Right lobe of liver (tissue), 4 donors: ENCODE measurements around the gene CD248.

ENCODE experiments used
- POLR2A ChIP-seq: fragments of 450-650 bp; IDR thresholded peaks from one replicate; pipeline ENCODE4 v1.6.1; 2017; ENCODE audit warnings: antibody characterized with exemption, mild to moderate bottlenecking
- TF ChIP-seq, protein P1 (sequence below), 4 donors: fragments of 200-600 bp in 3 of 4; fragments of 450-650 bp in 1 of 4; IDR thresholded peaks; one replicate each; pipeline versions ENCODE4 v1.5.1 to v1.8.0; 2016 to 2022; ENCODE audit warnings: antibody characterized with exemption in 4 of 4, mild to moderate bottlenecking in 2 of 4
- donor health status: DM: no; HTN: no; CAD: no.
- donor health status: DM: no; HTN: no; CAD: no.
- donor health status: DM: no; HTN: yes; CAD: no.

DNA sequence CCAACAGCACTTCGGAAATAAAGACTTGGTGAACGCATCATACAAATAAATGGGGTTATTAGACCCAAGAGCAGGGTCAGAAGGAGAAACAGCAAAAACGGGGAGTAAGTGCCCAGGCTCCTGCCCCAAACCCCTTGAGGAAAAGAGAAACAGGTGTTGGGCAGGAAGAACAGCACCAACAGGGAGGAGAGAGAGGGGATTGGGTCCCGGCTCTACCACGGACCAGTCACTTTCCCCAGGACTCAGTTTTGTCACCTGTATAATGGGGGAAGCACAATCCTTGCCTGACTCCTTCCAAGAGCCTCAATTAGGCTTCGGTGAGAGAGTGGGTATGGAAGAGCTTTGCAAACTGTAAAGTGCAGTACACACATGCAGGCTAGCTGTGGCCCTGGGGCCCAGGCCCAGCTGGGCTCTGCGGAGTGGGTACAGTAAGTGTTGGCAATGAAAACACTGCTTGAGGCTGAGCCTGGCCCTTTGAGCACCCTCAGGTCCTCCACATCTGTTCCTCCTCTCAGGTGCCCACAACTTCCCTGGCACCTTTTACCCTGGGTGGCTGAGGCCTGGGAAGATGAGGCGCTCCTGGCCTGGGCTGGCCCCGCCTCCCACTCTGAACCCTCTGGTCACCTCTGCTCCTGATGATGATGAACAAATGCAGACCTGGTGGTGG, 45.8 kb upstream of the CD248 start:
- TF ChIP-seq, protein P1, sequence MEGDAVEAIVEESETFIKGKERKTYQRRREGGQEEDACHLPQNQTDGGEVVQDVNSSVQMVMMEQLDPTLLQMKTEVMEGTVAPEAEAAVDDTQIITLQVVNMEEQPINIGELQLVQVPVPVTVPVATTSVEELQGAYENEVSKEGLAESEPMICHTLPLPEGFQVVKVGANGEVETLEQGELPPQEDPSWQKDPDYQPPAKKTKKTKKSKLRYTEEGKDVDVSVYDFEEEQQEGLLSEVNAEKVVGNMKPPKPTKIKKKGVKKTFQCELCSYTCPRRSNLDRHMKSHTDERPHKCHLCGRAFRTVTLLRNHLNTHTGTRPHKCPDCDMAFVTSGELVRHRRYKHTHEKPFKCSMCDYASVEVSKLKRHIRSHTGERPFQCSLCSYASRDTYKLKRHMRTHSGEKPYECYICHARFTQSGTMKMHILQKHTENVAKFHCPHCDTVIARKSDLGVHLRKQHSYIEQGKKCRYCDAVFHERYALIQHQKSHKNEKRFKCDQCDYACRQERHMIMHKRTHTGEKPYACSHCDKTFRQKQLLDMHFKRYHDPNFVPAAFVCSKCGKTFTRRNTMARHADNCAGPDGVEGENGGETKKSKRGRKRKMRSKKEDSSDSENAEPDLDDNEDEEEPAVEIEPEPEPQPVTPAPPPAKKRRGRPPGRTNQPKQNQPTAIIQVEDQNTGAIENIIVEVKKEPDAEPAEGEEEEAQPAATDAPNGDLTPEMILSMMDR (IDR thresholded peaks at IDR 0.05) = no peak
- TF ChIP-seq POLR2A = no peak
